SK-N-MC (cell line): ENCODE results near the gene FAM83C.

Source experiments
- DNase-seq: peaks from one replicate; pipeline ENCODE4 v3.0.0-alpha.2; 2011; ENCODE audit warnings: low read depth, low spot score
- H3K27ac ChIP-seq: fragments of 200-600 bp; sonication (generic); 2 replicates; pipeline ENCODE4 v1.5.1; 2016; ENCODE audit warnings: mixed run types
- H3K36me3 ChIP-seq: fragments of 200-600 bp; sonication (generic); 2 replicates; pipeline ENCODE4 v1.6.1; 2017; ENCODE audit warnings: antibody characterized with exemption, low read length, mixed read lengths; ENCODE audit not compliant: insufficient read depth
- H3K4me3 ChIP-seq: fragments of 200-600 bp; sonication (generic); 2 replicates; pipeline ENCODE4 v1.5.1; 2016
- H3K9ac ChIP-seq: fragments of 200-600 bp; sonication (generic); 2 replicates; pipeline ENCODE4 v1.8.0; 2017; ENCODE audit warnings: mixed run types, mixed read lengths; ENCODE audit not compliant: insufficient read length
- H3K9me3 ChIP-seq: fragments of 200-600 bp; sonication (generic); 2 replicates; pipeline ENCODE4 v1.6.1; 2017; ENCODE audit warnings: low read depth, mild to moderate bottlenecking, antibody characterized with exemption, low read length, moderate library complexity, mixed read lengths
- EZH2 ChIP-seq: fragments of 200-600 bp; sonication (generic); IDR thresholded peaks from one replicate; pipeline ENCODE4 v1.6.1; 2017; ENCODE audit warnings: antibody characterized with exemption
- FOXP2 ChIP-seq: optimal IDR thresholded peaks from 2 replicates; pipeline ENCODE3; 2011; ENCODE audit warnings: mild to moderate bottlenecking, moderate library complexity; ENCODE audit not compliant: insufficient read depth; ENCODE audit errors: extremely low read length, control extremely low read depth
- POLR2AphosphoS5 ChIP-seq: IDR thresholded peaks from 2 replicates; pipeline ENCODE4 v1.6.1; 2012; ENCODE audit warnings: mild to moderate bottlenecking, low read depth, low read length, borderline replicate concordance

The FAM83C gene

DNA sequence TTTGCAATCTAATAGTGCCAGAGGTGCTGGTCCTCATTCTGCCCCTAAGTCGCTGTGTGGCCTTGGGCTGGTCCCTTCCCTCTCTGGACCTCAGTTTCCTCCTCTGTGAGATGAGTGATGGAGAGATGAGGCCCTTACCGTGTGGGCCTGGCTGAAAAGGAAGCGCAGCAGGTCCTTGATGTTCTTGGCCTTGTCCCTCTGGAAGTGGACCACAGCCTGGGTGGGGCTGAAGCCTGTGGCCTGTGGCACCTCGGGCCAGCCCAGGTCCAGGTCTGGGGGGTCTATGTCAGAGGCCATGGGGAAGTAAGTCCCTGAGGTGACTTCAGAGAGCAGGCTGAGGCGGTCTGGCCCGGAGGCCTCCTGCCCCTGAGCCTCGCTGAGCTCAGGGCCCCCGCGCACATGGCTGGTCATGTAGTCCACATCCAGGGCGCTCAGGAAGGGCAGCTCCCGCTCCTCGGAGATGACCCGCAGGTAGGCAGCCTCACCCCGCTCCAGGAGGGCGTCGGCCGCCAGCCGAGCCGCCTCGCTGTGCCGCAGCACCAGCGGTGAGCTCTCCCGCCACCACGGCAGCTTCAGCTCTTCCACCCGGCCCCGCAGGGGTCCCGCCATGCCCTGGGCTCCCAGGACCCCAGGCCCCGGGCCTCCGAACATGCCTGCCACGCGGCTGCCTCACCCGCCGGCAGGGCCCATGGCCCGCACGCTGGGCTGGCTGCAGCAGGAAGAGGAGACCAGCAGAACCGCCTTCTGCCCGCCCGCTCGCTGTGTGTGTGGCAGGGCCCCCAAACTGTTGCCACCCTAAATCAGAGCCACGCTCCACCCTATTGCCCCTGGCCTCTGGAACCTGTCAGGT is at the start of gene FAM83C:
TSS of gene FAM83C (minus strand) at position 772 of the 850 bp plus-strand sequence. CDS start at position 651, 121 bp downstream.
- Histone ChIP-seq H3K9me3 (no peaks in the 10 kb centered on the region), H3K9ac (no peak within 1 kb of the TSS), H3K36me3 (no peaks in the 10 kb centered on the region), H3K27ac (no peak within 1 kb of the TSS), H3K4me3 (no peak within 1 kb of the TSS)
- no peak for DNase-seq
- TF ChIP-seq FOXP2: no peak
- TF ChIP-seq EZH2: no peak
- no peak for TF ChIP-seq POLR2AphosphoS5

DNA sequence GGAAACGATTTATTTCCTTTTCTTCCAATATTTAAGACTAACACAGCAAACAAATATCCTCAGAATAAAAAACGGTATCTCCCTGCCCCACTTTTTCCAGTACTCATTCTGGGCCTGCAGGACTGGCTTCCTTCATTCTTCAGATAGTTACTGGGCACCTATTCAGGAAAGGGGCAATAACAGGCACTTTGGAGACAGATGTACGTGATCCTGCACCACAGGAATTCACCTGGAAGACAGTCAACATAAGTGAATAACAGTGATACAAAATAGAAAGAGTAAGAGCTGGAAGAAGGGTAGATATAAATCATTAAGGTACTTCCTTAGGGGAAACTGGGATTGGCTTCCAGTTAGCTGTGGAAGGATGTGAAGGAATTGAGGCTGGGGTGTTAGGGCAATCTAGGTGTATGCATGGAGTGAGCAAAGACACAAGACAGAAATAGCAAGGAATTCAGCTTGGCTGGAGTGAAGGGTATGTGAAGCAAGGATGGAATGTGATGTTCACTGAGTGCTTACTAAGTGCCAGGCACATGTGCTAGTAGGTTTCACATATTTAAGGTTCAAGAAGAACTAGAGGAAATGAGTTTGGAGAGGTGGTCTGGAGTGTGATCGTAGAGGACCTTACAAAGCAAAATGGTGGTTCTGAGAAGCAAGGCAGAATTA is 49.3 kb upstream of the FAM83C start:
- Histone ChIP-seq H3K9me3 (no peaks in the 10 kb centered on the region), H3K36me3 (peaks cover 43% of the 10 kb centered on the region), H3K9ac (no peak overlapping the region), H3K27ac (no peak overlapping the region), H3K4me3 (no peak overlapping the region)
- no peak for DNase-seq
- no peak for TF ChIP-seq EZH2
- no peak for TF ChIP-seq POLR2AphosphoS5
- no peak for TF ChIP-seq FOXP2

DNA sequence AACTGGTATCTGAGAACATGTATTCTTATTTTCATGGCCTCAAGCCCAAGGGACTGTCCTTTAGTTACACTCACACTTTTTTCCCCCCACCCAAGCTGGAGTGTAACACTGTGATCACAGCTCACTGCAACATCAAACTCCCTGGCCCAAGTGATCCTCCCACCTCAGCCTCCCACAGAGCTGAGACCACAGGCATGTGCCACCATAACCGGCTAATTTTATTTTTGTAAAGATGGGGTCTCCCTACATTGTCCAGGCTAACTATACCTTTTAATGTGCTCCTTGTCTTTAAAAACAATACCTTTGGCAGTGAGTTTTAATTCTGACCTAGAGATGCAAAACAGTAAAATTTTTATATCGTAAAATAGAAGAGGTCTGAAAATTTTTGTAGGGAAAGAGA is 48.2 kb upstream of the FAM83C start:
- TF ChIP-seq POLR2AphosphoS5: no peak
- Histone ChIP-seq H3K9ac (no peak overlapping the region), H3K4me3 (no peak overlapping the region), H3K36me3 (peaks cover 32% of the 10 kb centered on the region), H3K27ac (no peak overlapping the region), H3K9me3 (no peaks in the 10 kb centered on the region)
- no peak for DNase-seq

DNA sequence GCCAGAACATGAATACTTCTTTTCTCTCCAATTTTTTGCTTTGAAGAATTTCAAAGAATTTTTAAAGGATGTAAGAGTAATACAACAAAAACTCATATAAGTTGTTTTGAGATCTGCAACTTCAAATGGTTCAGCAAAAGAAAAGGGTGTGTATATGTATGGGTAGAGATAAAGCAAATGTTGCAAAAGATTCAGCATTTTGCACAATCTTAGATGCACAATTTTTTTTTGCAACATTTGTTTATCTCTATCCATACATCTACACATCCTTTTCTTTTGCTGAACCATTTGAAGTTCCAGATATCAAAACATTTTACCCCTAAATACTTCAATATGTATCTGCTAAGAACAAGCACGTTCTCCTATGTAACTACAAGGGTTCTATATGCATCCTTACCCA is 47.4 kb upstream of the FAM83C start:
- no peak overlapping the region for H3K9ac ChIP-seq

DNA sequence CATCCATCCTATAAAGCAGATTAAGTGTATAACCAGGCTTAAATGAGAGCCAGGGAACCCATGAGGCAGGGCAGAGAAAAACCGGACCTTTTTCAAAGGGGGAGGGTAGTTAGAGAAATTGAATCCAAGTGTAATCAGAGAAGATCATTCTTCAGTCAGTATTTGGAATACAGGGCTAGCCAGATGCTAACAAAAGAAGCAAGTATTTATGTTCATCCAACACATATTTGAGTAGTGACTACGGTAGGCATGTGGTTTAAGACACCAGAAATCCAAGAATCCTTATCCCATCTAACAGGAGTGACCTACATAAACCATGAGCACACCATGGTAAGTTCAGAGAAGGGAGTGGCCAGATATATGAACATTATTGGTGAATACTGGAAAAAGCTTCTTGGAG is 46.8 kb upstream of the FAM83C start:
- peaks cover 18% of the 10 kb centered on the region; the same call in 1 of the 2 replicates for H3K36me3 ChIP-seq
- no peak overlapping the region for H3K4me3 ChIP-seq
- H3K27ac ChIP-seq: no peak overlapping the region
- TF ChIP-seq EZH2 (no peak), POLR2AphosphoS5 (no peak), FOXP2 (no peak)
- H3K9ac ChIP-seq: no peak overlapping the region
- no peaks in the 10 kb centered on the region for H3K9me3 ChIP-seq
- DNase-seq: no peak

More for the DNA sequence above, 47.4 kb upstream of the FAM83C start:
- TF ChIP-seq EZH2: no peak
- no peak for TF ChIP-seq FOXP2
- no peak for TF ChIP-seq POLR2AphosphoS5
- DNase-seq: no peak
- Histone ChIP-seq H3K9me3 (no peaks in the 10 kb centered on the region), H3K36me3 (peaks cover 24% of the 10 kb centered on the region; the same call in 1 of the 2 replicates), H3K27ac (no peak overlapping the region), H3K4me3 (no peak overlapping the region)

DNA sequence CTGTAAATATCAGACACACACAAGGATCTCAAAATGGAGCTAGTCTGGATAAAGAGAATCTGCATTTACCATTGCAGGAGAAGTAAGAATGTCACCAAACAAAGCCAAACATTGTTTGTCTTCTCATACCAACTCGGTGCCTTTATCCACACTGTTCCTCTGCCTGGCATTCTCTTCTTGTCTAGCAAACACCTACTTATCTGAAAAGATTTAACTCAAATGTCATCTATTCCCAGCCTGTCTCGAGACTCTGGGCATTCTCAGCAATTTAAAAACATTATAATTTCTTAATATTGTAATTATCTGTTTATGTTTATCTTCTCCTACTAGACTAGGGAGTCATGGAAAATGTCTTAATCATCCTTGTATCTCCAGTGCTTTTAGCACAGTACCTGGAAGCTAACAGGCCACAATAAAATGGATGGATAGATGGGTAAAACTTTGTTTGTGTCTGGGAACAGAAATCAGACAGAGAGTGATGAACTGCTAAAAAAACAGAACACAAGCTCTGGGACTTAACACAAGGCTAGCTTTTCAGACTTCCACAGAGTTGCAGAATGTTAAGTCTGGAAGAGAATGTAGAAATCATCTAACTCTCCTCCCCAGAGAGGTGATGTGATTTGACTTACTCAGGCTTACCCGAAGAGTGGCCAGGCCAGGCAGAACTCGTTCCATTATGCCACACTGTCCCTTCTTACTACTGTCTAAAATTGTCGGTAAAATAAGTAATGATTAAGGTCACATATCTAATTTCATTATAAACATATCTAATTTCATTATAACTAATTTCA is 42.3 kb upstream of the FAM83C start:
- H3K36me3 ChIP-seq: no peaks in the 10 kb centered on the region; the same call in 1 of the 2 replicates
- no peak overlapping the region for H3K4me3 ChIP-seq
- no peak for DNase-seq
- no peaks in the 10 kb centered on the region for H3K9me3 ChIP-seq
- H3K9ac ChIP-seq: no peak overlapping the region
- TF ChIP-seq FOXP2: no peak
- no peak for TF ChIP-seq EZH2
- no peak for TF ChIP-seq POLR2AphosphoS5
- H3K27ac ChIP-seq: no peak overlapping the region

DNA sequence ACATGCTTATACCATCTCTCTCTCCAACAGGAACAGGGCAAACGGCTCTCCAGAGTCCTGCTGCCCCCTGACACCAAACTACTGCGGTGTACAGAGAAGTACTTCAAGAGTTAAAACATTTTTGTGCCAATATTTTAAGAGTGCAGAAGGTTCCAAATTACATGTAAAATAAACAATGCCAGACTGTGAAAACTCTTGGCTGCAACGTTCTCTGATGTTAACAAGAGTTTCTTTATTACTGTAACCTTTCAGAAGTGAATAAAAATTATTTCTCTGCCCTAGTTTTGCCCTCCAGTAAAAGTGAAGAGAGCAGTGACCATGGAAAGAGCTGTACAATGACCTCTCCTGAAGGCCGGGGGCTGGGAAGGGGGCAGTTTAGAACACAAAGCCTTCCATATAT is 41.4 kb upstream of the FAM83C start:
- no peak for TF ChIP-seq FOXP2
- no peak for TF ChIP-seq POLR2AphosphoS5
- TF ChIP-seq EZH2: no peak
- Histone ChIP-seq H3K4me3 (no peak overlapping the region), H3K9ac (no peak overlapping the region), H3K36me3 (no peaks in the 10 kb centered on the region; the same call in 1 of the 2 replicates), H3K27ac (no peak overlapping the region), H3K9me3 (no peaks in the 10 kb centered on the region)
- DNase-seq: no peak

DNA sequence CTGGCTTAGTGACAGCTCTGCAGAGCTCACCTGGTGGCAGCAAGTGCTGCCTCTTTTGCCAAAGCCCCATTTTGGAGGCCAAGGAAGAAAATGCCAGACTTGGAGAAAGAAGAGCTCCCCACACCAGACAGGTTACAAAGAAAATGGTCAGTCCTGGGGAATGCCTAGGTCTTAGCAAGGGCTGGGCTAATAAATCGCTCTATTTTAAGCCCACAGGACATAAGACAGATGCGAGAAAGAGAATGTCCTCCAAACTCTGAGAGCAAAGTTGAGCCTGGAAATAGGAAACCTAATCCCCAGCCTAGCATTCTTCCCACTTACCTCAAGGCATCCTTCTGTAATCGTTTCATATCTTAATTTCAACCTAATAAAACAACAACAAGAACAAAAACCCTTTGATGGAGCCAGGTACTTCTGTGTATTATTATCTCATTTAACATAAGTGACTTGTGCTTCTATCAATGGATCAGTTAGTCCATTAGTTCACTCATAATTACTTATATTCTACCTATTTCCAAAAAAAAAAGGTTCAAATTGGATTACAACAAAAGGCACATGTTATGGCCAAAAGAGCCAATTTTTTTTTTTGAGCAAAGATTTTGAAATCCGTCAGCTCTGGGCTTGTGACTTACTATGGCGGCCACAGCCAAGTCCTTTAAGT is 40.4 kb upstream of the FAM83C start:
- TF ChIP-seq FOXP2 (no peak), EZH2 (no peak), POLR2AphosphoS5 (no peak)
- no peak for DNase-seq
- no peak overlapping the region for H3K9ac ChIP-seq
- no peaks in the 10 kb centered on the region for H3K9me3 ChIP-seq
- H3K27ac ChIP-seq: no peak overlapping the region
- no peaks in the 10 kb centered on the region; the same call in 1 of the 2 replicates for H3K36me3 ChIP-seq
- no peak overlapping the region for H3K4me3 ChIP-seq
